GM10248 (cell line): Measurements from ENCODE around the gene HMCN2.

Experiments used
- CTCF ChIA-PET: fragments of 300-600 bp; sonication (Branson Sonifier 250); formaldehyde crosslinking; extraction: SDS; loops from one replicate; lab custom pipeline; 2021; ENCODE audit warnings: antibody characterized with exemption; lab: Yijun Ruan, JAX
- POLR2A ChIA-PET: fragments of 350-650 bp; sonication (Branson Sonifier 250); formaldehyde crosslinking; extraction: SDS; loops from one replicate; lab custom pipeline; 2020; ENCODE audit warnings: antibody characterized with exemption; lab: Yijun Ruan, JAX
- DNase-seq: peaks from one replicate; pipeline ENCODE4 v3.0.0; 2012; ENCODE audit errors: extremely low spot score
- TF ChIP-seq, protein P1 (sequence below): IDR thresholded peaks from 2 replicates; pipeline ENCODE4 v1.5.1; 2012; ENCODE audit warnings: mild to moderate bottlenecking, low read depth; ENCODE audit errors: extremely low read depth, missing control alignments, control extremely low read depth

HMCN2 gene

GRCh38 chr9:130290291-130291181 lies 25.0 kb downstream of the HMCN2 start:
- ChIA-PET CTCF (interaction anchor here (0.9 kb wide), 1 partner anchor 48 kb away, joined by 3 read pairs; no protein-coding TSS in a partner anchor), POLR2A (interaction anchor here (0.7 kb wide), 1 partner anchor 1342 kb away, joined by 7 read pairs; no protein-coding TSS in a partner anchor)
- TF ChIP-seq, protein P1, sequence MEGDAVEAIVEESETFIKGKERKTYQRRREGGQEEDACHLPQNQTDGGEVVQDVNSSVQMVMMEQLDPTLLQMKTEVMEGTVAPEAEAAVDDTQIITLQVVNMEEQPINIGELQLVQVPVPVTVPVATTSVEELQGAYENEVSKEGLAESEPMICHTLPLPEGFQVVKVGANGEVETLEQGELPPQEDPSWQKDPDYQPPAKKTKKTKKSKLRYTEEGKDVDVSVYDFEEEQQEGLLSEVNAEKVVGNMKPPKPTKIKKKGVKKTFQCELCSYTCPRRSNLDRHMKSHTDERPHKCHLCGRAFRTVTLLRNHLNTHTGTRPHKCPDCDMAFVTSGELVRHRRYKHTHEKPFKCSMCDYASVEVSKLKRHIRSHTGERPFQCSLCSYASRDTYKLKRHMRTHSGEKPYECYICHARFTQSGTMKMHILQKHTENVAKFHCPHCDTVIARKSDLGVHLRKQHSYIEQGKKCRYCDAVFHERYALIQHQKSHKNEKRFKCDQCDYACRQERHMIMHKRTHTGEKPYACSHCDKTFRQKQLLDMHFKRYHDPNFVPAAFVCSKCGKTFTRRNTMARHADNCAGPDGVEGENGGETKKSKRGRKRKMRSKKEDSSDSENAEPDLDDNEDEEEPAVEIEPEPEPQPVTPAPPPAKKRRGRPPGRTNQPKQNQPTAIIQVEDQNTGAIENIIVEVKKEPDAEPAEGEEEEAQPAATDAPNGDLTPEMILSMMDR = no peak

DNA sequence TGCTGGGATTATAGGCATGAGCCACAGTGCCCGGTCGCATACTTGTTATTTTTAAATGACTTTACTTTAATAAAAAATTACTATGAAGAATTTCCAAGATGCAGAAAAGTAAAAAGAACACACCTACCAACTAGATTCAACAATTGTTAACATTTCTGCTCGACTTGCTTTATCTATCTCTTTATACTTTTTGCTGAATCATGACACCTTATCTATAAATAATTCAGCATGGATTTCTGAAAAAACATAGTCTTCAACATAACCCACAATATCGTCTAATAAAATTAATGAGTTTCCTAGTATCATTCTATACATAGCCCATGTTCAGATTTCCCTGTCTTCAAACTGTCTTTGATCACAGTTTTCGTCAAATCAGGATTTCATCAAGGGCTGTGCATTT lies 25.9 kb downstream of the HMCN2 start:
- CTCF ChIA-PET = no interaction called here
- no peak for DNase-seq
- POLR2A ChIA-PET = no interaction called here
- TF ChIP-seq, protein P1 = no peak

More at GRCh38 chr9:130290291-130291181, 25.0 kb downstream of the HMCN2 start:
- DNase-seq = no peak

- CTCF ChIA-PET = no interaction called here
Measured at GRCh38 chr9:130292106-130292505, 26.5 kb downstream of the HMCN2 start.

GRCh38 chr9:130294664-130295063 lies 29.1 kb downstream of the HMCN2 start:
- TF ChIP-seq, protein P1 = no peak
- no peak for DNase-seq
- POLR2A ChIA-PET = no interaction called here
- CTCF ChIA-PET = no interaction called here

More at GRCh38 chr9:130292106-130292505, 26.5 kb downstream of the HMCN2 start:
- POLR2A ChIA-PET = no interaction called here
- DNase-seq = no peak
- TF ChIP-seq, protein P1 = no peak

GRCh38 chr9:130295431-130295830 lies 29.9 kb downstream of the HMCN2 start:
- DNase-seq = no peak
- TF ChIP-seq, protein P1 = no peak
- ChIA-PET POLR2A (no interaction called here), CTCF (no interaction called here)

DNA sequence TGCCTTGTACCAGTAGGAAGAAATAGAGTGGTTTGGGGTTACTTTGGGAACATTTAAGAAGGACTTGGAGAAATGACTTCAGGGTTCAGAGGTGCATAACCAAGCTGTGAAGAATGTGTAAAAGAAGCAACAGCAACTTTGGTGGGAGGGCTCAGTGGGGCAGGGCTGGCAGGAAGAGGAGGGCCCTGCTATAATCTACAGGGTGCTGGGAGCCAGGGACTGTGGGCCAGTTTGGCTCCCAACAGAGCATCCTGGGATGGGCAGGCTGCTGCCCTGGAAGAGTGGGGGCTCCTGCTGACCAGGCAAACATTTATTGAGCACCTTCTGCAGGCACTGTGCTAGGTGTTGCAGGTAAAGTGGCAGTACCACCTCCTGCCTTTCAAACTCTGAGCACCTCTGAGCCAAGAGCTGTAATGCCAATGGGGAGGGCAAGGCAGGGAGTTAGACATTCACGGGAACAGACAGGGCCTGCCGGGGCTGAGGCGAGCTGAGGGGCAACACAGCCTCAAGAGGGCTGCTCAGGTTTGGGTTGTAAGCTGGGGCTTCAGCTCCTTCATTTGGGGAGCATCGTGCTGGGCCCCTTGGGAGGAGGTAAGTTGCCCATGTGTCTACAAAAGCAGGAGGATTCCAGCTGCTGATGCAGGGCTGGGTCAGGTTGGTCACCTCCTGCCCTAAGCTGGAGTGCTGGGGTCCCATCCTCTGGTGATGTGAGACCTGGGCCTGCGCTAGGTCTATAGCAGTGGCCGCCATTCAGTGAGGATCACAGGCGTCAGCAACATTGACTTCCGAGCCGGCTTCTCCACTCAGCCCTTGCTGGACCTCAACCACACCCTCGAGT lies 30.6 kb downstream of the HMCN2 start:
- no peak for DNase-seq
- POLR2A ChIA-PET = no interaction called here
- CTCF ChIA-PET = no interaction called here
- TF ChIP-seq, protein P1 = no peak
